ENCODE measurements around the gene CWC27. TPM values are rescaled to one million over a fixed set of nuclear protein-coding genes. Genes with fewer than 3 reads are reported as not detected.

The CWC27 gene
- total and polyA plus RNA-seq, 2 of the 13 experiments (the other 11 are each of a cell fraction or from before 2014, with no cell fraction given) = 21.1 to 25.7 TPM

- peak; percentile 68 for TF ChIP-seq ZNF407 (CRISPR knock-in tag; IDR thresholded peaks at IDR 0.05; ENCODE audit: not compliant biosample characterization)
- no peak for TF ChIP-seq ZNF543 (CRISPR knock-in tag; IDR thresholded peaks at IDR 0.05)
- TF ChIP-seq, protein P1, sequence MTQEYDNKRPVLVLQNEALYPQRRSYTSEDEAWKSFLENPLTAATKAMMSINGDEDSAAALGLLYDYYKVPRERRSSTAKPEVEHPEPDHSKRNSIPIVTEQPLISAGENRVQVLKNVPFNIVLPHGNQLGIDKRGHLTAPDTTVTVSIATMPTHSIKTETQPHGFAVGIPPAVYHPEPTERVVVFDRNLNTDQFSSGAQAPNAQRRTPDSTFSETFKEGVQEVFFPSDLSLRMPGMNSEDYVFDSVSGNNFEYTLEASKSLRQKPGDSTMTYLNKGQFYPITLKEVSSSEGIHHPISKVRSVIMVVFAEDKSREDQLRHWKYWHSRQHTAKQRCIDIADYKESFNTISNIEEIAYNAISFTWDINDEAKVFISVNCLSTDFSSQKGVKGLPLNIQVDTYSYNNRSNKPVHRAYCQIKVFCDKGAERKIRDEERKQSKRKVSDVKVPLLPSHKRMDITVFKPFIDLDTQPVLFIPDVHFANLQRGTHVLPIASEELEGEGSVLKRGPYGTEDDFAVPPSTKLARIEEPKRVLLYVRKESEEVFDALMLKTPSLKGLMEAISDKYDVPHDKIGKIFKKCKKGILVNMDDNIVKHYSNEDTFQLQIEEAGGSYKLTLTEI (CRISPR knock-in tag; conservative IDR thresholded peaks at IDR 0.05) = no peak
- no peak for TF ChIP-seq ZNF503 (CRISPR knock-in tag; IDR thresholded peaks at IDR 0.05)
- no peak for TF ChIP-seq GLMP (CRISPR knock-in tag; IDR thresholded peaks at IDR 0.05; ENCODE audit: borderline replicate concordance)
- TF ChIP-seq ATRX (CRISPR knock-in tag; IDR thresholded peaks at IDR 0.05; ENCODE audit: borderline replicate concordance) = no peak
- no peak for TF ChIP-seq RERE (CRISPR knock-in tag; IDR thresholded peaks at IDR 0.05; ENCODE audit: low read depth)
Observed at GRCh38 chr5:65035211-65036206, 266.8 kb downstream of the CWC27 start (continued).
